ENCODE data around the gene IPMK.

The IPMK gene

DNA sequence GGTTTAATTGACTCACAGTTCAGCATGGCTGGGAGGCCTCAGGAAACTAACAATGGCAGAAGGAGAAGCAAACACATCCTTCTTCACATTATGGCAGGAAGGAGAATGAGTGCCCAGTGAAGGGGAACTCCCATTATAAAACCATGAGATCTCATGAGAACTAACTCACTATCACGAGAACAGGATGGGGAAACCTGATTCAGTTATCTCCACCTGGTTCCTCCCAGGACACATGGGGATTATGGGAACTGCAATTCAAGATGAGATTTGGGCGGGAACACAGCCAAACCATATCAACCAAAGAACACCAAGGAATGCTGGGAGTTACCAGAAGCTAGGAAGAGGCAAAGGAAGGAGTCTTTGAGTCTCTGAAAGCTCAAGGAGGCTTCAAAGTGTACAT is 94.3 kb downstream of the IPMK start:
- Histone ChIP-seq H3K27ac (ENCODE audit: low read depth, low read length) (no peak overlapping the region), H3K4me3 (ENCODE audit: low read length) (no peak overlapping the region), H3K36me3 (ENCODE audit: control insufficient read depth, low read length) (no peaks in the 10 kb centered on the region), H3K9me3 (ENCODE audit: control insufficient read depth, insufficient read depth, low read length) (no peaks in the 10 kb centered on the region), H3K79me2 (ENCODE audit: control insufficient read depth, low read length) (no peaks in the 10 kb centered on the region), H3F3A (ENCODE audit: control insufficient read depth, insufficient read depth) (no peaks in the 10 kb centered on the region), H3K4me2 (ENCODE audit: low read length) (no peak overlapping the region), H3K9me2 (replicated peaks; ENCODE audit: control insufficient read depth, low read length) (no peaks in the 10 kb centered on the region), H3K27me3 (ENCODE audit: control insufficient read depth, low read length) (no peaks in the 10 kb centered on the region), H4K20me1 (ENCODE audit: control insufficient read depth, insufficient read depth, low read depth, low read length) (no peaks in the 10 kb centered on the region), H3K4me1 (ENCODE audit: control insufficient read depth, low read length) (no peaks in the 10 kb centered on the region)
- TF ChIP-seq, protein P1, sequence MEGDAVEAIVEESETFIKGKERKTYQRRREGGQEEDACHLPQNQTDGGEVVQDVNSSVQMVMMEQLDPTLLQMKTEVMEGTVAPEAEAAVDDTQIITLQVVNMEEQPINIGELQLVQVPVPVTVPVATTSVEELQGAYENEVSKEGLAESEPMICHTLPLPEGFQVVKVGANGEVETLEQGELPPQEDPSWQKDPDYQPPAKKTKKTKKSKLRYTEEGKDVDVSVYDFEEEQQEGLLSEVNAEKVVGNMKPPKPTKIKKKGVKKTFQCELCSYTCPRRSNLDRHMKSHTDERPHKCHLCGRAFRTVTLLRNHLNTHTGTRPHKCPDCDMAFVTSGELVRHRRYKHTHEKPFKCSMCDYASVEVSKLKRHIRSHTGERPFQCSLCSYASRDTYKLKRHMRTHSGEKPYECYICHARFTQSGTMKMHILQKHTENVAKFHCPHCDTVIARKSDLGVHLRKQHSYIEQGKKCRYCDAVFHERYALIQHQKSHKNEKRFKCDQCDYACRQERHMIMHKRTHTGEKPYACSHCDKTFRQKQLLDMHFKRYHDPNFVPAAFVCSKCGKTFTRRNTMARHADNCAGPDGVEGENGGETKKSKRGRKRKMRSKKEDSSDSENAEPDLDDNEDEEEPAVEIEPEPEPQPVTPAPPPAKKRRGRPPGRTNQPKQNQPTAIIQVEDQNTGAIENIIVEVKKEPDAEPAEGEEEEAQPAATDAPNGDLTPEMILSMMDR (IDR thresholded peaks at IDR 0.05; ENCODE audit: low read depth, low read length, poor library complexity, severe bottlenecking): no peak
- no peak for TF ChIP-seq EZH2phosphoT487 (IDR thresholded peaks at IDR 0.05; ENCODE audit: borderline replicate concordance, low read length)

DNA sequence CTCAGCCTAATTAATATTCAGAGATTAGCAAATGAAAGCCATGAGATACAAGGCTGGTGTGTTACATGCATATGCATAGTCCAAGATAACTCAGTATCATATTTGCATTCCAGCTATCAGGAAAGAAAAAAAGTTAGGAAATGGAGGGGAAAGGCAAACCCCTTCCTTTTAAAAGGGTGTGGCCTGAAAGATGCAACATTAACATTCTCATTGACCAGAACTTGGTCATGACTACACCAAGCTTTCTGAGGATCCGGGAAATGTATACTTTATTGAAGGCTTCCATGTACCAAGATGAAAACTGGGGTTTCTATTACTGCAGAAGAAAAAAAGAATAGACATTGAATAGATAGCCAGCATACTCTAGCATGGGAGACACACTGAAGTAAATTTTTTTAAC is 96.5 kb downstream of the IPMK start:
- TF ChIP-seq, protein P1 (IDR thresholded peaks at IDR 0.05; ENCODE audit: low read depth, low read length, poor library complexity, severe bottlenecking): no peak
- no peak for TF ChIP-seq EZH2phosphoT487 (IDR thresholded peaks at IDR 0.05; ENCODE audit: borderline replicate concordance, low read length)
- Histone ChIP-seq H3K27ac (ENCODE audit: low read depth, low read length) (no peak overlapping the region), H3K4me3 (ENCODE audit: low read length) (no peak overlapping the region), H3K79me2 (ENCODE audit: control insufficient read depth, low read length) (no peaks in the 10 kb centered on the region), H3K9me2 (replicated peaks; ENCODE audit: control insufficient read depth, low read length) (no peaks in the 10 kb centered on the region), H3K36me3 (ENCODE audit: control insufficient read depth, low read length) (no peaks in the 10 kb centered on the region), H4K20me1 (ENCODE audit: control insufficient read depth, insufficient read depth, low read depth, low read length) (no peaks in the 10 kb centered on the region), H3K4me1 (ENCODE audit: control insufficient read depth, low read length) (no peaks in the 10 kb centered on the region), H3F3A (ENCODE audit: control insufficient read depth, insufficient read depth) (no peaks in the 10 kb centered on the region), H3K27me3 (ENCODE audit: control insufficient read depth, low read length) (no peaks in the 10 kb centered on the region), H3K9me3 (ENCODE audit: control insufficient read depth, insufficient read depth, low read length) (no peaks in the 10 kb centered on the region), H3K4me2 (ENCODE audit: low read length) (no peak overlapping the region)

GRCh38 chr10:58164517-58164916 is 103.2 kb downstream of the IPMK start:
- Histone ChIP-seq H3K4me3 (ENCODE audit: low read length) (no peak overlapping the region), H3K9me3 (ENCODE audit: control insufficient read depth, insufficient read depth, low read length) (no peaks in the 10 kb centered on the region), H3K9me2 (replicated peaks; ENCODE audit: control insufficient read depth, low read length) (no peaks in the 10 kb centered on the region), H3F3A (ENCODE audit: control insufficient read depth, insufficient read depth) (no peaks in the 10 kb centered on the region), H3K79me2 (ENCODE audit: control insufficient read depth, low read length) (no peaks in the 10 kb centered on the region), H3K36me3 (ENCODE audit: control insufficient read depth, low read length) (no peaks in the 10 kb centered on the region), H3K4me2 (ENCODE audit: low read length) (no peak overlapping the region), H3K27ac (ENCODE audit: low read depth, low read length) (no peak overlapping the region), H3K4me1 (ENCODE audit: control insufficient read depth, low read length) (no peaks in the 10 kb centered on the region), H3K27me3 (ENCODE audit: control insufficient read depth, low read length) (peaks cover 7% of the 10 kb centered on the region), H4K20me1 (ENCODE audit: control insufficient read depth, insufficient read depth, low read depth, low read length) (no peaks in the 10 kb centered on the region)
- TF ChIP-seq EZH2phosphoT487 (IDR thresholded peaks at IDR 0.05; ENCODE audit: borderline replicate concordance, low read length): no peak
- TF ChIP-seq, protein P1 (IDR thresholded peaks at IDR 0.05; ENCODE audit: low read depth, low read length, poor library complexity, severe bottlenecking): no peak

DNA sequence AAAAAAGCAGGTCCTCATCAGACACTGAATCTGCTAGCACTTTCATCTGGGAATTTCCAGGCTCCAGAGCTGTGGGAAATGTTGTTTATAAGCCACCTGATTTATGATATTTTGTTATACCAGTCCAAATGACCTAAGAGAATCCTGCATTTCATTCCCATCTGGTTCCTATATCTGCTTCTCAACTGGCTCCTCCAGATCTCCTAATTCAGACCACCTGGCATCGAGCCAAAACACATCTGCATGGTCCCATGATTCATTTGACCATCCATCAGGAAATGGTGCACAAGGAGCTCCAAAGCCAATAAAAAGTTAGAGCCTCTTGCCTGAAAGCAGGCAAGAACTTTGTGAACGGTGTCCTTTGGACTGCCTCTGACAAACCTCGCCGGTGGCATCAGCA is 108.9 kb downstream of the IPMK start:
- Histone ChIP-seq H3K36me3 (ENCODE audit: control insufficient read depth, low read length) (no peaks in the 10 kb centered on the region), H3K79me2 (ENCODE audit: control insufficient read depth, low read length) (no peaks in the 10 kb centered on the region), H3K27me3 (ENCODE audit: control insufficient read depth, low read length) (peaks cover 13% of the 10 kb centered on the region), H3K9me2 (replicated peaks; ENCODE audit: control insufficient read depth, low read length) (no peaks in the 10 kb centered on the region), H3K4me3 (ENCODE audit: low read length) (no peak overlapping the region), H3K4me2 (ENCODE audit: low read length) (no peak overlapping the region), H3K9me3 (ENCODE audit: control insufficient read depth, insufficient read depth, low read length) (no peaks in the 10 kb centered on the region), H3K4me1 (ENCODE audit: control insufficient read depth, low read length) (no peaks in the 10 kb centered on the region), H4K20me1 (ENCODE audit: control insufficient read depth, insufficient read depth, low read depth, low read length) (no peaks in the 10 kb centered on the region), H3F3A (ENCODE audit: control insufficient read depth, insufficient read depth) (no peaks in the 10 kb centered on the region), H3K27ac (ENCODE audit: low read depth, low read length) (no peak overlapping the region)
- TF ChIP-seq EZH2phosphoT487 (IDR thresholded peaks at IDR 0.05; ENCODE audit: borderline replicate concordance, low read length): no peak
- TF ChIP-seq, protein P1 (IDR thresholded peaks at IDR 0.05; ENCODE audit: low read depth, low read length, poor library complexity, severe bottlenecking): no peak

Data from DOHH2 (cell line).